IgD-negative memory B cell (primary cell): Measurements from ENCODE around the gene PARD3B. TPM values are rescaled to one million over a fixed set of nuclear protein-coding genes. Genes with fewer than 3 reads are reported as not detected.

ENCODE experiments used
- H3K27ac Mint-ChIP-seq, 3 donors: one replicate each; pipeline ENCODE4 v1.8.0; 2020 to 2022; ENCODE audit warnings: mild to moderate bottlenecking in 3 of 3, mixed read lengths in 3 of 3, moderate library complexity in 1 of 3
- H3K27me3 Mint-ChIP-seq: one replicate; pipeline ENCODE4 v1.8.0; 2021; ENCODE audit warnings: mixed read lengths
- H3K36me3 Mint-ChIP-seq: one replicate; pipeline ENCODE4 v1.8.0; 2020; ENCODE audit warnings: mild to moderate bottlenecking, mixed read lengths
- H3K4me1 Mint-ChIP-seq, 3 donors: one replicate each; pipeline ENCODE4 v1.8.0; 2020 to 2022; ENCODE audit warnings: mixed read lengths in 3 of 3, mild to moderate bottlenecking in 1 of 3
- H3K4me3 Mint-ChIP-seq, 4 donors: one replicate each; pipeline ENCODE4 v1.8.0; 2020 to 2022; ENCODE audit warnings: mild to moderate bottlenecking in 4 of 4, mixed read lengths in 4 of 4, moderate library complexity in 3 of 4
- H3K9me3 Mint-ChIP-seq, 3 donors: one replicate each; pipeline ENCODE4 v1.8.0; 2020 to 2021; ENCODE audit warnings: mixed read lengths in 3 of 3, mild to moderate bottlenecking in 1 of 3
- polyA plus RNA-seq: library from polyadenylated mRNA; unstranded; fragments of 300-500 nt; fragmentation: Illumina TruSeq; gene quantifications from one replicate; pipeline ENCODE4 v1.2.3, GENCODE V29; 2021

Gene PARD3B
- polyA plus RNA-seq, 1 donor from 2014 or later = 0.04 TPM

- no peak overlapping the region for H3K4me3 Mint-ChIP-seq
- no peaks in the 10 kb centered on the region for H3K27me3 Mint-ChIP-seq
- H3K27ac Mint-ChIP-seq = no peak overlapping the region
These were observed 584.3 kb downstream of the PARD3B start for GRCh38 chr2:205129531-205129930.

DNA sequence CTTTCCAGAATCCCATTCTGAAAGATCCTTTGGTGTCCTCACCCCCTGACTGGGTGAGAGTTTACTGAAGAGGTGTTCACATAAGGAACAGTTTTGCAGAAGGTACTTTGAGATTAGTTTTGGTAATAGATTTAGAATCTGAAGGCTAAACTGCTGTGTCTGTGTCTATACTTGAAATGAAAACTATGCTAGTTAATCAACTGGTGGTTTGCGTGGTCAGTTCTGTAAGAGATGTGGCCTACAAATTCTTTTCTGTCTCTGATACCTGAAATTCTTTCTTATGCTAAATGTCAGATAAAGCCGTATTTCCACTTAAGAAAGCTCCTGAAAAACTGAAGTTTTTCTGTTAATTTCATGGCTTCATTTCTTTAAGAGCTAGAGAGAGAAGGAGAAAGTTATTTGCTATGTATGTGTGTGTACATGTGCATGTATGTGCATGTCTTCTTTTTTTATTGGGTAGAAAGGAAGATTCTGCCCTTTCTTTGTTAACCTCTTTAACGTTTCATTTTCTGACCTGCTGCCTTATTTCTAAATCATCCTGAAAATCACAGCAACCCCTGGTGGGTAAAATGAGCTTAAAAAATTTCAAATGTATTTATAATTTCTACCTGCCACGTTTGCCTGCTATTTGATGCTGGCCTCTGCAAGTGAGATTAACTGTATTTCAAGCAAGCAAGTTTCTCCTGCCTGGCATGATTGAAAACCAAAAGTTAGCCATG, 585.0 kb downstream of the PARD3B start:
- H3K4me1 Mint-ChIP-seq = peaks cover 0 to 7% (median 0%) of the 10 kb centered on the region in 3 donors
- H3K36me3 Mint-ChIP-seq = no peaks in the 10 kb centered on the region
- H3K27me3 Mint-ChIP-seq = no peaks in the 10 kb centered on the region
- no peaks in the 10 kb centered on the region for H3K9me3 Mint-ChIP-seq
- no peak overlapping the region for H3K4me3 Mint-ChIP-seq
- no peak overlapping the region for H3K27ac Mint-ChIP-seq

More at GRCh38 chr2:205129531-205129930, 584.3 kb downstream of the PARD3B start:
- H3K9me3 Mint-ChIP-seq = no peaks in the 10 kb centered on the region
- peaks cover 0 to 7% (median 0%) of the 10 kb centered on the region in 3 donors for H3K4me1 Mint-ChIP-seq
- no peaks in the 10 kb centered on the region for H3K36me3 Mint-ChIP-seq

DNA sequence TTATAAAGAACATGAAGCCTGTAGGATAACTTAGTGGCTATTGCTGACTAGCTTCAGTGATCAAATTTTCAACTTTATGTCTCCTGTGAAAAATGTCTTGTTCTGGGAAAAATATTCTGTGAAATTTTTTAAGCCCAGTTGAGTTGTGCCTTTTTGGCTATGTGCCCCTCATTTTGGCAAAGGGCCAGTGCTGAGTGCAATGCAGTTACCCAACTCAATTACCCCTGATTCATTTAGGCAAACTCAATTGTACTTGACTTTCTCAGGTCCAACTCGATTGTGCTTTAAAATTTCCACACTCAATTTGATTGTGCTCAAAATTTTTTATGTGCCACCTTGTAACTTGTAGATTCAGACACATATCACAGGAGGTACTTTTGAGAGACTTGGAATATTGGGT, 588.3 kb downstream of the PARD3B start:
- Mint-ChIP-seq H3K36me3 (no peaks in the 10 kb centered on the region), H3K27me3 (no peaks in the 10 kb centered on the region), H3K27ac (no peak overlapping the region), H3K9me3 (no peaks in the 10 kb centered on the region), H3K4me1 (peaks cover under 1 to 13% (median 11%) of the 10 kb centered on the region in 3 donors), H3K4me3 (no peak overlapping the region)

DNA sequence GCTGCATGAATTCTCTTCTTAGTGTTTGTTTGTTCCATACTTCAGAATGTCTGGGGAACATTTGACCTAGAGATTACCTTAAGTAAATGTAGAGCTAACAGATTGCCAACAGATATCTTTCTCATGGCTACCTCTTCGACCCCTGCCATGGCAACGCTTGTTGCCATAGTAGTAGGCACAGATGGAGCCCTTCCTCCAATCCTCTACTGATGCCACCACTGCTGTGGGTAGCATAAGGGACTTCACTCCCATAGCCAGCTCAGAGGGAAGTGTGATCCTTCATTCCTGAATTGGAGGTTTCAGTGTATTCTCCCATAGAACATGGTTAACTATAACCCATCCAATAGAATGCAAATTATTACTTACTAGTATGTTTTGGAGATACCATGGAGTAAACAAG, 593.5 kb downstream of the PARD3B start:
- Mint-ChIP-seq H3K9me3 (peaks cover 0 to 3% (median 0%) of the 10 kb centered on the region in 3 donors), H3K27me3 (no peaks in the 10 kb centered on the region), H3K27ac (no peak overlapping the region), H3K4me3 (no peak overlapping the region), H3K4me1 (peaks cover 7 to 20% (median 19%) of the 10 kb centered on the region in 3 donors), H3K36me3 (no peaks in the 10 kb centered on the region)

- Mint-ChIP-seq H3K4me1 (peaks cover 7 to 20% (median 19%) of the 10 kb centered on the region in 3 donors), H3K9me3 (peaks cover 1 to 7% (median 4%) of the 10 kb centered on the region in 3 donors), H3K4me3 (peak overlapping the region; percentile 24 to 88 (median 76)), H3K27me3 (no peaks in the 10 kb centered on the region), H3K27ac (peak overlapping the region; percentile 0 to 94 (median 30)), H3K36me3 (no peaks in the 10 kb centered on the region)
These were observed 594.7 kb downstream of the PARD3B start for GRCh38 chr2:205139822-205140463.

DNA sequence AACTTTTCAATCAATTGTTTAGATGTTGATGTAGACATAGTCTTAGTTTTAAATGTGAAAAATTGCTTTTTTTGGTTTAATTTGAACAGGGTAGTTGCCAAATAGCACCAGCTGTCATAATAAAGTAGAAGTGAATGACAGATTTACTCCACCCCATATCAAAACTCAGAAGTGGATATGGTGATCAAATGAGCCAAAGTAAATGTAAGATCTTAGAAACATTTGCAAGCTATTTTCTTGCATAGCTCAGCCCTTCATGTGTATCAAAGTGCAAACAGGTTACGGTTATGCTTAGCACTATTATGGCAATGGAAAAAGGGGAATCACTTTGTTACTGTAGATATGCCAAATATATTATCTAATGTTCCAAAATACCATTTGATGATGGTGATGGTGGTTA, 596.1 kb downstream of the PARD3B start:
- Mint-ChIP-seq H3K27me3 (no peaks in the 10 kb centered on the region), H3K27ac (no peak overlapping the region), H3K9me3 (peaks cover 1 to 7% (median 4%) of the 10 kb centered on the region in 3 donors), H3K36me3 (no peaks in the 10 kb centered on the region), H3K4me3 (no peak overlapping the region), H3K4me1 (peaks cover 7 to 20% (median 19%) of the 10 kb centered on the region in 3 donors)

DNA sequence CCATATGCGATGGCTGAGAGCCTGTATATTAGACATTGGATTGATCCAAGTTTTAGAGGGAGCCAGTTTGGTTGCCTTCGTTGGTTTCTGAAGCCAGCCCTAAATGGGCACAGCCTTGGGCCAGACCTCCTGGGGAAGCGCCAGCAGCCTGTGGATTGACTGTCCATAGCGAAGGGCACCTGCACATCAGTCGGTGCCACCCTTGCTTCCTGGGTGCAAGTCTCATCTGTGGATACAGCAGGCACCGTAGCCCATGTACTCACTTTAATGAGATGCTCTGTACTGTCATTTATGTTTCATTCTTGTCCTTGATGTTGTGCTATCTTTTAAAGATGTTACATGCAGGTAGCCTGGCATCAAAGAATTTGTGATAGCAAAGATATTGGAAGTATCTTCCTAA, 600.6 kb downstream of the PARD3B start:
- H3K9me3 Mint-ChIP-seq = peaks cover 1 to 7% (median 4%) of the 10 kb centered on the region in 3 donors
- H3K27me3 Mint-ChIP-seq = no peaks in the 10 kb centered on the region
- H3K27ac Mint-ChIP-seq = no peak overlapping the region
- H3K4me3 Mint-ChIP-seq = no peak overlapping the region
- H3K36me3 Mint-ChIP-seq = no peaks in the 10 kb centered on the region
- peaks cover 0 to 1% (median 0%) of the 10 kb centered on the region in 3 donors for H3K4me1 Mint-ChIP-seq

- no peak overlapping the region for H3K27ac Mint-ChIP-seq
- H3K9me3 Mint-ChIP-seq = peaks cover 1 to 4% (median 4%) of the 10 kb centered on the region in 3 donors
- no peaks in the 10 kb centered on the region for H3K36me3 Mint-ChIP-seq
- H3K27me3 Mint-ChIP-seq = no peaks in the 10 kb centered on the region
- H3K4me3 Mint-ChIP-seq = no peak overlapping the region
- no peaks in the 10 kb centered on the region for H3K4me1 Mint-ChIP-seq
These were observed 603.5 kb downstream of the PARD3B start for GRCh38 chr2:205148755-205149154.

- H3K4me1 Mint-ChIP-seq = peaks cover 0 to 6% (median 0%) of the 10 kb centered on the region in 3 donors
- no peaks in the 10 kb centered on the region for H3K27me3 Mint-ChIP-seq
- no peak overlapping the region for H3K4me3 Mint-ChIP-seq
- H3K9me3 Mint-ChIP-seq = no peaks in the 10 kb centered on the region
- no peaks in the 10 kb centered on the region for H3K36me3 Mint-ChIP-seq
- no peak overlapping the region for H3K27ac Mint-ChIP-seq
These were observed 611.2 kb downstream of the PARD3B start for GRCh38 chr2:205156457-205156856.

DNA sequence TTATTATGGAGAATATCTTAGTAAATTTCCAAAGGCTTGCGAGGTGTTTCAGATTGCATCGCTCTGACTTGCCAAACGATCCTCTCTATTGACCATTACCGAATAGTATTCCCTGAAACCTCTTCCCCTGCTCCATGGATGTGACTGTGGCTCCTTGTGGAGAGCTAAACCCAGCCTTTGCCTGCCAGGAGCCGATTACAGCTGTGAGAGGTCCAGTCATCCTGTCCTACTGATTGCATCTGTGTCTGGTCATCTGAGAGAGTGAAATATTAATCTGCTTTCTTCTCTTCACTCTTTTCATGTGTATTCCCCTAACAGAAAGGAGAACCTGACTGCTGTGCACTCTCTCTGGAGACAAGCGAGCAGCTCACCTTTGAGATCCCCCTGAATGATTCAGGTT, 613.1 kb downstream of the PARD3B start:
- Mint-ChIP-seq H3K9me3 (no peaks in the 10 kb centered on the region), H3K27me3 (no peaks in the 10 kb centered on the region), H3K4me1 (peaks cover 0 to 7% (median 0%) of the 10 kb centered on the region in 3 donors), H3K36me3 (no peaks in the 10 kb centered on the region), H3K4me3 (no peak overlapping the region), H3K27ac (no peak overlapping the region)

GRCh38 chr2:205161156-205161839, 616.0 kb downstream of the PARD3B start:
- Mint-ChIP-seq H3K4me1 (peaks cover 0 to 7% (median 0%) of the 10 kb centered on the region in 3 donors), H3K9me3 (no peaks in the 10 kb centered on the region), H3K4me3 (no peak overlapping the region), H3K36me3 (no peaks in the 10 kb centered on the region), H3K27me3 (no peaks in the 10 kb centered on the region), H3K27ac (no peak overlapping the region)

GRCh38 chr2:205166745-205167144, 621.5 kb downstream of the PARD3B start:
- Mint-ChIP-seq H3K4me1 (no peaks in the 10 kb centered on the region), H3K4me3 (no peak overlapping the region), H3K27ac (no peak overlapping the region), H3K27me3 (no peaks in the 10 kb centered on the region), H3K9me3 (peaks cover 0 to 4% (median 3%) of the 10 kb centered on the region in 3 donors), H3K36me3 (peaks cover 1% of the 10 kb centered on the region)

DNA sequence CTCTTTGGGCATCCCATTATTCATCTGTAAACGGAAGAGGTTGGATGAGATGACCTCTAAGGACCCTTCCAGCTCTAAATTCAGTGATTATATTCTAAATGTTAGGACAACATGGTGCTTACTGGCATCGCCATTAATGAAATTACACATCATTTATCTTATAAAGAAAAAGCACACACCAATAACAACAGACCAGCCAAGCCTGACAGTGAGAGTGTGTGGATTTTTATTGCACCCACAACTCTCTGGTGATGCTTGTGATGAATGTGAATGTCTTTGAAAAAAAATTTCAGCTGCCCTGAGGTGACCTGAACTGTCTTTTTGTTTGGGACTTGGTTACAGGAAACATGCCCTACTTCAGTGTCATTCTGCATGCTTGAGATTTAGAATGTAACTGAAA, 623.7 kb downstream of the PARD3B start:
- peaks cover 0 to 4% (median 4%) of the 10 kb centered on the region in 3 donors for H3K9me3 Mint-ChIP-seq
- no peak overlapping the region for H3K27ac Mint-ChIP-seq
- no peak overlapping the region for H3K4me3 Mint-ChIP-seq

DNA sequence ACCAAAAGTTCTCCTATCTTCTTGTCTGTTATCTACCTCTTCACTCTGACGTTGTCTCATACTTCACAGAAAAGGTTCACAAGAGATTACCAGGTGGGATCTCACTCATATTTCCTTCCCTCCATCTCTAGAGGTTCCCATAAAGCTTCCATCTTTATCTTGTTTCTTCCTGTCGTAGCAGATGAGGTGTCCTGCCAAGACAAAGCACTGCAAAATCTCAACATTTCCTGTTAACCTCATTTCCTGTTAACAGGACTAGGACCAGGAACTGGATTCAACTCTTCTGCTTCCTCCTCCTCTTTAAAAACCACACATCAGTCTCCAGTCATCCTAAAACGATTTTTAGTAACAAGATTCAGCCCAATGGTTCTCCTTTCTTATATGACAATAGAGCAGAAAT, 624.2 kb downstream of the PARD3B start:
- Mint-ChIP-seq H3K9me3 (peaks cover 0 to 4% (median 4%) of the 10 kb centered on the region in 3 donors), H3K27ac (no peak overlapping the region), H3K36me3 (peaks cover 1% of the 10 kb centered on the region), H3K27me3 (no peaks in the 10 kb centered on the region), H3K4me1 (no peaks in the 10 kb centered on the region), H3K4me3 (no peak overlapping the region)

More for the DNA sequence above, 623.7 kb downstream of the PARD3B start:
- Mint-ChIP-seq H3K27me3 (no peaks in the 10 kb centered on the region), H3K36me3 (peaks cover 1% of the 10 kb centered on the region), H3K4me1 (no peaks in the 10 kb centered on the region)

DNA sequence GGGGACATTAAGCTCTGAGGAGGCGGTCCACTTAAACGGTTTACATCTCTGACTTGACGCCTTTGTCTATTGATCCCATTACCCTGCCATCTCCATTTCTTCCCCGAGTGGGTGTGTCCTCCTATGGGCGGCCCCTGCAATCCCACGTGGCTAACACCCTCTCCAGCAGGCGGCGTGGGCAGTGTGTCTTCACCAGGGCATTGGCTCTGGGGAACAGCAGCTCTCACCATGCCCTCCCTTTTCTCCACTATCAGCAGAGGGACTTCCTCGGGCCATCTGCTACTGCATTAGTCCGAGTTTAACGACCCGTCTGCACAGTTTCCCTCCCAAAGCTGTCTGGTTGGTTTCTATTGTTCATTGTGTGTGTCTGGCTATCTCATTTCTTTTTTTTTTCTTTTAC, 625.1 kb downstream of the PARD3B start:
- H3K36me3 Mint-ChIP-seq = peaks cover 1% of the 10 kb centered on the region
- H3K9me3 Mint-ChIP-seq = peaks cover 0 to 4% (median 4%) of the 10 kb centered on the region in 3 donors
- H3K27ac Mint-ChIP-seq = no peak overlapping the region
- no peaks in the 10 kb centered on the region for H3K4me1 Mint-ChIP-seq
- no peak overlapping the region for H3K4me3 Mint-ChIP-seq
- no peaks in the 10 kb centered on the region for H3K27me3 Mint-ChIP-seq
